Right lobe of liver (tissue), 6 donors: ENCODE measurements around the gene SEC63. TPM values are rescaled to one million over a fixed set of nuclear protein-coding genes. Genes with fewer than 3 reads are reported as not detected.

Experiments
- ATAC-seq, 4 donors: fragments of 200-7000 bp; cut with Tn5 transposase; one replicate each; pipeline ENCODE4 v1.9.1; 2020; ENCODE audit warnings: mild to moderate bottlenecking in 4 of 4, moderate library complexity in 4 of 4
- DNase-seq, 3 donors: peaks; one replicate each; pipeline ENCODE4 v3.0.0-alpha.2; 2020
- H3K27ac ChIP-seq, 3 donors: fragments of 200-600 bp; one replicate each; pipeline ENCODE4 v1.8.0; 2022
- H3K27me3 ChIP-seq, 2 donors: fragments of 200-600 bp; one replicate each; pipeline ENCODE4 v1.8.0; 2022
- H3K36me3 ChIP-seq, 4 donors: fragments of 200-600 bp; sonication (generic) in 1 of 4; one replicate each; pipeline versions ENCODE4 v1.5.1 to v1.8.0; 2017 to 2022; ENCODE audit warnings: control low read depth in 1 of 4
- H3K4me1 ChIP-seq, 4 donors: fragments of 200-600 bp; sonication (generic) in 1 of 4; one replicate each; pipeline versions ENCODE4 v1.5.1 to v1.8.0; 2017 to 2022; ENCODE audit warnings: control low read depth in 1 of 4
- H3K4me3 ChIP-seq, 3 donors: fragments of 200-600 bp; one replicate each; pipeline ENCODE4 v1.8.0; 2022
- H3K9me3 ChIP-seq, 4 donors: fragments of 200-600 bp; sonication (generic) in 1 of 4; one replicate each; pipeline versions ENCODE4 v1.5.1 to v1.8.0; 2017 to 2022; ENCODE audit warnings: control low read depth in 1 of 4
- CTCF ChIP-seq, 4 donors: fragments of 200-600 bp in 3 of 4; fragments of 450-650 bp in 1 of 4; IDR thresholded peaks; one replicate each; pipeline versions ENCODE4 v1.5.1 to v1.8.0; 2016 to 2022; ENCODE audit warnings: antibody characterized with exemption in 4 of 4, mild to moderate bottlenecking in 2 of 4
- POLR2A ChIP-seq: fragments of 450-650 bp; IDR thresholded peaks from one replicate; pipeline ENCODE4 v1.6.1; 2017; ENCODE audit warnings: antibody characterized with exemption, mild to moderate bottlenecking
- WGBS: methylation state at CpG from one replicate; pipeline ENCODE4 v1.1.6; 2018; ENCODE audit warnings: low coverage, low lambda C conversion rate; ENCODE audit not compliant: insufficient coverage; ENCODE audit errors: missing lambda C conversion rate; 5-methylcytosine and 5-hydroxymethylcytosine counted together
- intact Hi-C, 2 donors: fragments of 100-400 bp; cut with DNase I; formaldehyde crosslinking; loops; one replicate each; pipeline versions ENCODE4 v1.11.2 to v1.14.1; 2022
- total RNA-seq, 6 experiments: library from RNA; depleted of rRNA in 2 of 6; stranded (reverse); fragments of >200 nt in 2 of 6; fragmentation: NEBNext Ultra II Directional in 3 of 6; extraction: Animal tissue kit (Norgen Biotek cat#: 25700) in 3 of 6; gene quantifications; one replicate each; pipeline versions ENCODE4 v1.1.0 to v1.2.4, GENCODE V29; 2016 to 2023
- donor health status: DM: no; HTN: yes; CAD: no.
- donor health status: DM: no; HTN: no; CAD: no.
- donor health status: DM: no; HTN: no; CAD: no.
- donor health status: DM: no; HTN: yes; CAD: no.
- donor health status: DM: no; HTN: yes; CAD: no.

SEC63 gene
- total RNA-seq, 6 experiments from 2014 or later: 22.7 to 81.9 (median 66.8) TPM

- Histone ChIP-seq H3K4me1 (no peaks in the 10 kb centered on the region), H3K27ac (no peak overlapping the region), H3K27me3 (no peaks in the 10 kb centered on the region), H3K36me3 (no peaks in the 10 kb centered on the region), H3K9me3 (no peaks in the 10 kb centered on the region), H3K4me3 (no peak overlapping the region)
- ATAC-seq: no peak
- TF ChIP-seq CTCF (IDR thresholded peaks at IDR 0.05) (no peak), POLR2A (no peak)
- intact Hi-C loops: no loop called here
- WGBS: 68% methylated on average over 10 of the region's 10 CpGs
- no peak for DNase-seq
These were observed 125.6 kb downstream of the SEC63 start for GRCh38 chr6:107832151-107833056.

DNA sequence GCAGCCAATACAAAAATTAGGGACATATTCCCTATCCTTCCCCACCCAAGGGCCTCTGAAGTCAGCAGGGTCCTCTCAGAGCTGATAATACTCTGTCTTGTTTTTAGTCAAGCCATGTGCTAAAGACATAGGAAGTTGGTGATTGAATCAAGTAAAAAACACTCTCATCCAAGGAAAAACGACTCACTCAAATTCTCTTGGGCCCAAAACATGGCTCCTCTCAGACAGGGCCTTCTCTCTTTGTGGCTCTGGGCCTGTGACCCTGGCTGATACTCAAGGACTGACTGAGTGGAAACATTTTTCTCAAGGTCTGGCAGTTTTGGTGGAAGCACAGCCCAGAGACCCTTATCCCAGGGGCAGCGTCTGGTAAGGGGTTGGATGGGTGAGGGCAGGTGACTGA lies 127.9 kb downstream of the SEC63 start:
- Histone ChIP-seq H3K27me3 (no peaks in the 10 kb centered on the region), H3K4me3 (no peak overlapping the region), H3K27ac (no peak overlapping the region), H3K36me3 (no peaks in the 10 kb centered on the region), H3K4me1 (no peaks in the 10 kb centered on the region), H3K9me3 (no peaks in the 10 kb centered on the region)
- ATAC-seq (no peak), DNase-seq (no peak)
- WGBS: 53% methylated on average over 1 of the region's 2 CpGs
- TF ChIP-seq CTCF (IDR thresholded peaks at IDR 0.05) (no peak), POLR2A (no peak)
- intact Hi-C loops: no loop called here

DNA sequence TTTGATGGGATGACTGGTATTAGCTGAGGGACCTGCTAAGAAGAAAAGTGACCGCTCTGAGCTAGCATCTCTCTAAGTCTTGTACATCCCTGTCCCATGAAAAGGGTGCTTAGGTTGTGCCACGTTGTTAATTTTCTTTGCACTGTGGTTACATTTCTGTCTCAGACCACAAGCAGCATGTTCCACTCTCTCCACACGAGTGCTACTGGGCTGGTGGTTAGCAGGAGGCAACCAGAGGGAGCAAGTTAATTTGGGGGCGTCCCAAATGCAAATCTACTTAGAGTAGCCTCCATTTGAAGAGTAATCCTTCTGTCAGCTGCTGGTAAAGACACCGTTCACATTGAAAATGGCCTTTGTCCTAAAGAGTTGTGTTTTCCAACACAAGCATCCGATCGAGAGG lies 130.5 kb downstream of the SEC63 start:
- Histone ChIP-seq H3K27me3 (no peaks in the 10 kb centered on the region), H3K4me1 (peaks cover 0 to 9% (median 2%) of the 10 kb centered on the region in 4 donors), H3K27ac (no peak overlapping the region), H3K4me3 (no peak overlapping the region), H3K36me3 (no peaks in the 10 kb centered on the region), H3K9me3 (no peaks in the 10 kb centered on the region)
- DNase-seq: no peak
- no peak for TF ChIP-seq POLR2A
- TF ChIP-seq CTCF (IDR thresholded peaks at IDR 0.05): no peak
- intact Hi-C loops: no loop called here
- 82% methylated on average over 6 of the region's 7 CpGs for WGBS
- no peak for ATAC-seq

- intact Hi-C loops: no loop called here
- Histone ChIP-seq H3K36me3 (no peaks in the 10 kb centered on the region), H3K27ac (peak overlapping the region; percentile 76 to 94 (median 82)), H3K27me3 (no peaks in the 10 kb centered on the region), H3K4me3 (peak overlapping the region; percentile 6 to 38 (median 30)), H3K9me3 (no peaks in the 10 kb centered on the region), H3K4me1 (peaks cover 0 to 45% (median 20%) of the 10 kb centered on the region in 4 donors)
- DNase-seq: peak in 2 of 3 donors; percentile 67 to 72
- TF ChIP-seq CTCF (IDR thresholded peaks at IDR 0.05) (no peak), POLR2A (peak; percentile 38)
- peak; percentile 44 to 73 (median 62) for ATAC-seq
- WGBS: 11% methylated on average over 8 of the region's 8 CpGs
These were observed 134.9 kb downstream of the SEC63 start for GRCh38 chr6:107823047-107823557.
